Osteoblast (primary cell): ENCODE measurements around the gene YIPF3. TPM values are rescaled to one million over a fixed set of nuclear protein-coding genes. Genes with fewer than 3 reads are reported as not detected.
A peak's percentile ranks its signal among the peaks of the same experiment; 100 is the strongest.

Source experiments
- DNase-seq: peaks from one replicate; pipeline ENCODE4 v3.0.0; 2011; ENCODE audit warnings: low spot score, mixed read lengths; ENCODE audit not compliant: insufficient read length; ENCODE audit errors: missing footprints
- H2AFZ ChIP-seq: 2 replicates; pipeline ENCODE4 v1.6.0; 2011; ENCODE audit warnings: mild to moderate bottlenecking, low read length
- H3K27ac ChIP-seq: 2 replicates; pipeline ENCODE4 v1.5.1; 2011; ENCODE audit warnings: mild to moderate bottlenecking, low read depth, low read length, moderate library complexity
- H3K27me3 ChIP-seq: 2 replicates; pipeline ENCODE4 v1.6.0; 2012; ENCODE audit warnings: mild to moderate bottlenecking, control low read depth, inconsistent platforms, low read length, moderate library complexity; ENCODE audit not compliant: insufficient read depth
- H3K36me3 ChIP-seq: 2 replicates; pipeline ENCODE4 v1.5.1; 2011; ENCODE audit warnings: mild to moderate bottlenecking, low read length, control low read depth, moderate library complexity; ENCODE audit not compliant: insufficient read depth
- H3K4me1 ChIP-seq: 2 replicates; pipeline ENCODE4 v1.5.1; 2011; ENCODE audit warnings: mild to moderate bottlenecking, low read length, control low read depth, moderate library complexity; ENCODE audit not compliant: insufficient read depth
- H3K4me2 ChIP-seq: 2 replicates; pipeline ENCODE4 v1.6.0; 2011; ENCODE audit warnings: mild to moderate bottlenecking, low read length; ENCODE audit not compliant: insufficient read depth
- H3K4me3 ChIP-seq: fragments of 200-600 bp; sonication (generic); 3 replicates; pipeline ENCODE4 v1.5.1; 2012; ENCODE audit warnings: mild to moderate bottlenecking, low read length, inconsistent platforms; ENCODE audit not compliant: insufficient read depth
- H3K79me2 ChIP-seq: 2 replicates; pipeline ENCODE4 v1.6.0; 2012; ENCODE audit warnings: mild to moderate bottlenecking, low read length, control low read depth, inconsistent platforms; ENCODE audit not compliant: insufficient read depth
- H3K9me3 ChIP-seq: 2 replicates; pipeline ENCODE4 v1.5.1; 2011; ENCODE audit warnings: low read depth, low read length, control low read depth
- H4K20me1 ChIP-seq: 2 replicates; pipeline ENCODE4 v1.6.0; 2012; ENCODE audit warnings: mild to moderate bottlenecking, low read length, control low read depth; ENCODE audit not compliant: insufficient read depth
- CTCF ChIP-seq: IDR thresholded peaks from 2 replicates; pipeline ENCODE4 v1.5.1; 2011; ENCODE audit warnings: mild to moderate bottlenecking, low read depth, low read length, moderate library complexity; ENCODE audit errors: extremely low read depth
- total RNA-seq: library from RNA; depleted of rRNA; stranded (reverse); fragments of >200 nt; gene quantifications from 2 replicates; pipeline ENCODE4 v1.2.3, GENCODE V29; 2012

YIPF3 gene
- total RNA-seq, 1 donor = 98.8 TPM

- no peaks in the 10 kb centered on the region for H3K36me3 ChIP-seq
- no peaks in the 10 kb centered on the region for H3K9me3 ChIP-seq
- peak; percentile 78 for DNase-seq
- peaks cover 48% of the 10 kb centered on the region for H3K79me2 ChIP-seq
- H4K20me1 ChIP-seq = peaks cover 45% of the 10 kb centered on the region
- no peak overlapping the region for H2AFZ ChIP-seq
- H3K27ac ChIP-seq = no peak overlapping the region
- peaks cover 27% of the 10 kb centered on the region for H3K4me1 ChIP-seq
- H3K27me3 ChIP-seq = no peaks in the 10 kb centered on the region
- no peak for TF ChIP-seq CTCF
- no peak overlapping the region for H3K4me2 ChIP-seq
- no peak overlapping the region for H3K4me3 ChIP-seq
Observed at GRCh38 chr6:43488667-43489276, 28.0 kb downstream of the YIPF3 start.

GRCh38 chr6:43481591-43482236, 35.0 kb downstream of the YIPF3 start:
- no peak overlapping the region for H3K27ac ChIP-seq
- peaks cover 24% of the 10 kb centered on the region for H4K20me1 ChIP-seq
- no peaks in the 10 kb centered on the region for H3K9me3 ChIP-seq
- no peak overlapping the region for H3K4me3 ChIP-seq
- H3K79me2 ChIP-seq = peaks cover 72% of the 10 kb centered on the region
- H3K36me3 ChIP-seq = peaks cover 3% of the 10 kb centered on the region
- peaks cover 13% of the 10 kb centered on the region for H3K4me1 ChIP-seq
- H3K27me3 ChIP-seq = no peaks in the 10 kb centered on the region
- H2AFZ ChIP-seq = no peak overlapping the region
- DNase-seq = no peak
- no peak for TF ChIP-seq CTCF
- H3K4me2 ChIP-seq = no peak overlapping the region

GRCh38 chr6:43481075-43481474, 35.7 kb downstream of the YIPF3 start:
- H4K20me1 ChIP-seq = peaks cover 22% of the 10 kb centered on the region
- H3K27ac ChIP-seq = no peak overlapping the region
- H2AFZ ChIP-seq = no peak overlapping the region
- peaks cover 13% of the 10 kb centered on the region for H3K4me1 ChIP-seq
- H3K9me3 ChIP-seq = no peaks in the 10 kb centered on the region
- no peak for TF ChIP-seq CTCF
- no peaks in the 10 kb centered on the region for H3K27me3 ChIP-seq
- H3K4me3 ChIP-seq = no peak overlapping the region
- H3K4me2 ChIP-seq = no peak overlapping the region
- no peak for DNase-seq
- peaks cover 70% of the 10 kb centered on the region for H3K79me2 ChIP-seq
- peaks cover 3% of the 10 kb centered on the region for H3K36me3 ChIP-seq

GRCh38 chr6:43478008-43478372, 38.7 kb downstream of the YIPF3 start:
- Histone ChIP-seq H3K27me3 (no peaks in the 10 kb centered on the region), H3K36me3 (peaks cover 3% of the 10 kb centered on the region), H3K9me3 (no peaks in the 10 kb centered on the region), H3K79me2 (peaks cover 50% of the 10 kb centered on the region), H4K20me1 (peaks cover 11% of the 10 kb centered on the region), H3K4me1 (peaks cover 13% of the 10 kb centered on the region), H3K4me2 (peak overlapping the region; percentile 98), H3K27ac (peak overlapping the region; percentile 66), H3K4me3 (peak overlapping the region; percentile 87), H2AFZ (peak overlapping the region; percentile 87)
- DNase-seq = no peak
- no peak for TF ChIP-seq CTCF
